Limb (tissue), 2 donors: ENCODE measurements around the gene ABO.
A peak's percentile ranks its signal among the peaks of the same experiment; 100 is the strongest.
"Not testable (repeated sequence)": the region's sequence is repeated elsewhere in the genome, so short reads cannot be mapped to it uniquely, and the experiment has no call there.

Source experiments
- DNase-seq, 2 donors: peaks; one replicate each; pipeline ENCODE4 v3.0.0-alpha.2; 2016; ENCODE audit errors: extremely low spot score in 2 of 2

Gene ABO

DNA sequence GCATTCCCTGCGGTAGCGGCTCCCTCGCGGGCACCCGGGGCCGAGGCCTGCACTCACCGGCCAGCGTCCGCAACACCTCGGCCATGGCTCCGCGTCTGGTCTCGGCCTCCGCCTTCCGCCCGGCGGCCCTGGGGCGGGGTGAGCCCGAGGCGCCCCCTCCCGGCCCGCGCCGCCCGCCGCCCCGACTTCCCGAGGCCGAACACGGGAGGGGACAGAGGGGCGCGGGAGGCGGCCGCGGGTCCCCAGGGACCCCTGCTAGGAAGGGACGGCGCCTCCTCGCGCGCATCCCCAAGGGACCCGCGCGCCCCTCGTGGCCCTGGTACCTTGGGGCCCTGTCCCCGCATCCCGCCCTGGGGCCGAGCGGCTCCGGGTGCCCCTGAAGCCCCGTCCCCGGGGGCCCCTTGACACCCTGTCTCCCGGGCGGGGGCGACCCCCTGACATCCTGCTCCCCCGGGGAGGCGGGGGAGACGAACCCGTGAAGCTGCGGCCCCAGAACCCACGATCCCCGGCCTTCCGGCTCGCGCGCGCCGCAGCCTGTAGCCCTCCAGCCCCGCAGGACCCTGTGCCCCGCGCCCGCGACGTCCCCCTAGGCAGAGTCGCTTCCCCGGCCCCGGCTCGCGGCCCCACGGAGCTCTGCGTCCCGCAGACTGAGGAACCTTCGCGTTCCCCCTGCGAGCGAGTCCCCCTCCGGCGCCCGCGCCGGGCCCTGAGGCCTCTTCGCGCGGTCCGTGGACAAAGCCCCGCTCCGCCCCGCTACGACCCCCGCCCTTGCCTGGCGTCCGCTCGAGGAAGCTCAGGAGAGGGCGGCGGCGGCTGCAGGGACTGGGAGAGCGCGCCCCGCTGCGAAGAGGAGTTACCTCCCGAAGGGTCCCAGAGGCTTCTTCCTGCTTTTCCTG lies at the start of gene ABO:
TSS of gene ABO (minus strand) at position 97 of the 896 bp plus-strand sequence.
- DNase-seq, result peak; percentile 5 to 42

DNA sequence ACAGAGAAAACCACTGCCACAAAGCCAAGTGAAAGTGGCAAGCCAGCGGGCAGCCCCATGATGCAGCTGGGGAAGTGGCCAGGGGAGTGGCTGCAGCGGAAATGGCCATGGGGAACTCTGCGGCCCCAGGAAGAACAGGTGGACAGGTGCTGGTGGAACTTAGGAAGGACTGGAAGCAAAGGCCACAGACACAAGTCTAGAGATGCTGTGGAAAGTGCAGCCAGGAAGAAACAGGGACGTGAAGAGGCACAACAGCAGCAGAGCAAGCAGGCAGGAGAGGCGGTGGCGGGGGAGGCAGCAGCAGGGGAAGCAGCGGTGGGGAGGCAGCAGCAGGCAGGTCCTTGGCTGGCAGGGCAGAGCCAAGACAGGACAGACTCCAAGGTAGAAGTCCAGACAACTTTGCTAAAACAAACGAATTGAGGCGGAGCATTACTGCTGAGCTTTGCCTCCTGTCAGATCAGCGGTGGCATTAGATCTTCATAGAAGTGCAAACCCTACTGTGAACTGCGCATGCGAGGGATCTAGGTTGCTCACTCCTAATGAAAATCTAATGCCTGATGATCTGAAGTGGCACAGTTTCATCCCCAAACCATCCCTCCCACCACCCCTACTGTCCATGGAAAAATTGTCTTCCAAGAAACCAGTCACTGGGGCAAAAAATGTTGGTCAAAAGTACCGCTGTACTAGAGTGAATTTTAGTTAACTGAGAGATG lies 49.1 kb upstream of the ABO start:
- DNase-seq, result no peak

DNA sequence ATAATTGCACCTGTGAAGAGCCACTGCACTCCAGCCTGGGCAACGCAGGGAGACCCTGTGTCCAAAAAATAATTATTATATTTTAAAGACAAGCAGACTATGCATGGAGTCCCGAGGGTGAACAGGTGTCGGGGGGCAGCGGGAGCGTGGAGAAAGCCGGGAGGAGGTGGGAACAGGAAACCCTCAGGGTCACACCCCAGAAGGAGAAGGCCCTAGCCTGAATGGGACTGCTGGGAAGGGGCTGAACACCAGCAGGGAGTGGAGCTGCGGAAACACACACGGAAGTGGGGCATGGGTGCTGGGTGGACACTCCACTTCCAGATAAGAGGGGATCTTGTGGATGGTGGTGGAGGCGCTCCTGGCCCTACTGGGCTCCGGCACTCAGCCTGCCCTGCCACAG lies 48.2 kb upstream of the ABO start:
- no peak for DNase-seq

DNA sequence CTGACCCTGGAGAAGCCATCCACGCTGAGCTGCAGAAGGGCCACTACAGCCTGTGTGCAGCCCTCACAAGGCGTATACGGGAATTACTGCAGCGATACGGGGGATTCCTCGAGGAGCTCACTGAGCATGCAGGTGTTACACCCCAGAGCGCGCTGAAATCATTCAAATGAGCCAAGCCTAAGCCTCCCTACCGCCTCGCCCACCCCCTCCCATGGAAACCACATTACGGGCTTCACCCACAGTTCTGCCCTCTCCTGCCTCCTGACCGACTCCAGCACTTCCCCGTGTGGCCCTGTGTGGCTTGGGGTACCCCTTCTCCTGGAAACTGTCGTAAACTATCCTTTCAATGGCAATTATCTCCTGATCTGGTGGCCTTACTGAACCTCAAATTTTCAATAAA lies 47.7 kb upstream of the ABO start:
- no peak for DNase-seq

DNA sequence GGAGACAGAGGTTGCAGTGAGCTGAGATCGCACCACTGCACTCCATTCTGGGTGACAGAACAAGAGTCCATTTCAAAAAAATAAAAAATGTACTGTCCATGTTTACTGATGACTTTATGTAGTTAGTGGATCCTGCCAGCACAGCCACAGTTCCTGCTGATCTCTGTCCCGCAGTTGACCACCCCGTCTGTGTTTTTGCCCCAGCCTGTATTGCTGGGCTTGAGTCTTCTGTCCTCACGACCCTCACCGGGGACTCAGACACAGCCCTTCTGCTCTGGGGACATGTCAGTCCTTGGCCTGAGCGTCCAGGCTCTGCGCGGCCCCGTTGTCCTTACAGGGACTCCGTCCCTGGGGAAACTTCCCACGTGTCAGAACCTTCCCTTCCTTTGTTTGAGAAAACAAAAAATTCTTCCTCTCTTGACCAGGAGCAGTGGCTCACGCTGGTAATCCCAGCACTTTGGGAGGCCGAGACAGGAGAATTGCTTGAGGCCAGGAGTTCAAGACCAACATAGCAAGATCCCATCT lies 46.5 kb upstream of the ABO start:
- DNase-seq, result no peak

DNA sequence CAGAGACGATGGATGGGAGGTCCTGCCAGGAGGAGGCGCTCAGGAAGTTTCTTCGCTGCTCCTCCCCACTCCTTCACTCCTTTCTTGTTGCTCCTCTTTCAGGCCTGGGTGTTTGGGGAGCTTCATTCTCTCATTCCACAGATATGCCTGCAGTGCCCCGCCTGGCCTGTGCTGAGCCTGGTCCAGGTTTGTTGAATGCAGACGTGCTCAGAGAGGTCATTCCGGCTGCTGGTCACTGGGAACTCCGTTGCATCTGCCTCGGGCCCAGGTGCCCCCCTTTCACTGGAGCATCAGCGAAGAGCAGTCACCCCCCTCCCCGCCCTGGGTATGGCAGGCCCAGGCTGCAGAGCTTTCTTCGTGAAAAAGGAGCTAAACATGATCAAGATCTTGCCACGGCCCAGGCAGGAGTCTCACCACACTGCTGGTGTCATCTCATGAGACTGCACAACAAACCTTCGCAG lies 45.5 kb upstream of the ABO start:
- no peak for DNase-seq

DNA sequence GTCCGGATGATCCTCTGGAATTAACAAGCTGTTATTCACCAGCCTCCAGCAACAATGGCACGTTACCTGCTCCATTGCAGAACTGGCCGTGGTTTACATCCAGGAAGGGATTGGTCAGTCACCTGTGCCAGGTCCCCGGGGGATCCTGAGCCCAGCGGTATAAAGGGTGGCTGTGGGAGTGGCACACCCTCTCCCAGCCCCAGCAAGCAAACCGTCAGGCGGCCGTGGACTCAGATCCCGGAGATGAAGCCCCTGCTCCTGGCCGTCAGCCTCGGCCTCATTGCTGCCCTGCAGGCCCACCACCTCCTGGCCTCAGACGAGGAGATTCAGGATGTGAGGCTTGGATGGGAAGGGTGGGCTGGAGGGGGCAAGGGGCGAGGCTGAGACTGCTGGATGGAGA lies 42.5 kb upstream of the ABO start:
- DNase-seq, result not testable (repeated sequence)

DNA sequence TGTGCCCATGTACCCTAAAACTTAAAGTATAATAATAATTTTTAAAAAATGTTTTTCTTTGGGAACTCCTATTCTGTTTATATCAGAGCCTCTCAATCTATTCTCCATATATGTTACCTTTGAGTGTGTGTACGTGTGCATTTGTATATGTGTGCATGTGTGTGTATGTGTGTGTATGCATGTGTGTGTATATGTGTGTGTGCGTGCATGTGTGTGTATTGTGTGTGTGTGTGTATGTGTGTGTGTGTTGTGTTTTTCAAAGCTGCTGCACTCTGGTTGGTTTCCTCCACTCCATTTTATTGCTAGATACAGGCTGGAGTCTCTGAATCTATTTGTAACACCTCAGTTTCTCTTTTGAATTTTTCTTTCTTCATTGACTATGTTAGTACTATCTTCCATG lies 41.0 kb upstream of the ABO start:
- DNase-seq, result no peak

DNA sequence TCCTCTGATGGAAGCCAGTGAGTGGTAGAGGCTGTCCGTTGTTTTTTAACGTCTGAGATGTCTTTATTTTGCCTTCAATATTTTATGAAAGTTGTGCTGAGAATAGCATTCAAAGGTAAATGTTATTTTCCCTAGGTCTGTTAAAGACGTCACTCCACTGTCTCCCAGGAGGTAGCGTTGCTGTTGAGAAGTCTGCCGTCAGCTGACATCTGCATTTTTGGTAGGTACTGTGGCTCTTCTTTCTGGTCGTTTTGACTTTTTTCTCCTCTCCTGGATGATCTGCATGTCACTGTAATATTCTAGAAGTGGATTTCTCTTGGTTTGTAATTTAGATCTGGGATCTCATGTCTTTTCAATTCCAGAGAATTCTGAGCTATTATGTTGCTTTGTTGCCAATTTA lies 34.6 kb upstream of the ABO start:
- DNase-seq, result no peak

DNA sequence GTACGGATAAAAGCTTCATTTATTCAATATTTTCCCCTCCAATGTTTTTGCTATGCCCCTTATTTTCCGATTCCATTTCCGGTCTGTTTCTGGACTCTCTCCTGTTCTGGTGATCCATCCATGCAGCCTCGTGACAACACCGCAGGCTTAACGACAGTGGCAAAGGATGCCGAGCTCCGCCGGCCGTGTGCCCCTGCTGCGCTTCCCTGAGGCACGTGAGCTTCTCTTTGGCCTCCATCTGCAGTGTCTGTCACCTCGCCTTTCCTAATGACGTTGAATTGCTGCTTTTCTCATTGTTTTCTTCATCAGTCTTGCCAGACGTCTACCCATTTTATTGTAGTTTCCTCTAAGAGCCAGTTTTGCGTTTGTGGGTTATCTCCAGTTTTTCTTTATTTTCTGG lies 32.3 kb upstream of the ABO start:
- no peak for DNase-seq

DNA sequence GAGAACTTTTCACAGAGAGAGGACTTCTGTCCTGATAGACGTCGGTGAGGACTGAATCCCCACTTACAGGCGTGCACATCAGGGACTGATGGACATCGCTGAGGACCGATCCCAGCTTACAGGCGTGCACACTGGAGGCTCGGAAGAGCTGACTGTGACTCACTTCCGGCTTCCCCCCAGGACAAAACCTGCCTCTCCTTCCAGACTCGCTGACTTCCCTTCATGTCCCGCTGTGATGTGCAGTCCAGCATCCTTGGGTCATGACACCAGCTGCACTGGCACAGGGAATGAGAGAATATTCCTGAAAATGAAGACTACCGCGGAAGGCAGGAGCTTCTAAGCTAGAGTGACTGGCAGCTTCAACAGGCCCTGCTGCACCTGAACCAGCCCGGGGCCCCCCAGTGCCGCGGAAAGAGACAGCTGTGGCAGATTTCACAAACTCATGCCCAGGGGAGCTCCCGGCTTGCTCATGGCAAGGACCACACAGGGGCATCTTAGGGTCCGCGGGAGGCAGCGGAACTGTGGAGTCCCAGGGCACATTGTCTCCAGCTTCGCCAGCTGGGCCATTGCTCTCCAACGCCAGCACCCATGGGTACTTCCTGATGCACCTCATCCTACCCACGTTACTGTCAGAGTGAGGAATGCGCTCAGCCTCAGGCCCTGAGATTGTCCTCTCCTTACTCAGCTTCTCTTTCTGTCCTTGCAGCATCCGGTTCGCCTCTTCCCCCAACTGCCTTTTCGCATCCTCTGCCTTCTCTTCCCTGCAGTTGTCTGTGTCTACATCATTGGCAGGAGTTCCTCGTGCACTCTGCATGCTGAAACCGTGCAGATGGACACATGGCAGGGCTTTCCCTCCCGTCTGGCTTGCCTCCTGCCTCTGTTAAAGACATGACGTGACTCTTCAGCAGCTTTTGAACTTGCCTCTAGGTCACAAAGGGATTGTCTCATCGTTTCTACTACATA lies 31.5 kb upstream of the ABO start:
- no peak for DNase-seq

DNA sequence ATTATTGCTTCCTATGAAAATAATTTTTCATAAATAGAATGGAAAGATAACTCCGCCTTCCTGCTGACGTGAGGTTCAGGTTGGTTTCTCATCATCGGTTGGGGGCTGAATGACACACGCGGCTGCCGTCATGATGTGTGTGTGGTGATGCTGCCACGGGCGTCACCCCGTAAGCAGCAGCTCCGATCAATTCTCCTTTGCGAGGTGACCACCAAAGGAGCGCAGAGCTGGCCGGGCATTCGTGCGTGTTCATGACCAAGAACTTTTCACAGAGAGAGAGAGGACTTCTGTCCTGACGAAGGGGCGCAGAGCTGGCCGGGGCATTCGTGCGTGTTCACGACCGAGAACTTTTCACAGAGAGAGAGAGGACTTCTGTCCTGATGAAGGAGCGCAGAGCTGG lies 30.7 kb upstream of the ABO start:
- no peak for DNase-seq

DNA sequence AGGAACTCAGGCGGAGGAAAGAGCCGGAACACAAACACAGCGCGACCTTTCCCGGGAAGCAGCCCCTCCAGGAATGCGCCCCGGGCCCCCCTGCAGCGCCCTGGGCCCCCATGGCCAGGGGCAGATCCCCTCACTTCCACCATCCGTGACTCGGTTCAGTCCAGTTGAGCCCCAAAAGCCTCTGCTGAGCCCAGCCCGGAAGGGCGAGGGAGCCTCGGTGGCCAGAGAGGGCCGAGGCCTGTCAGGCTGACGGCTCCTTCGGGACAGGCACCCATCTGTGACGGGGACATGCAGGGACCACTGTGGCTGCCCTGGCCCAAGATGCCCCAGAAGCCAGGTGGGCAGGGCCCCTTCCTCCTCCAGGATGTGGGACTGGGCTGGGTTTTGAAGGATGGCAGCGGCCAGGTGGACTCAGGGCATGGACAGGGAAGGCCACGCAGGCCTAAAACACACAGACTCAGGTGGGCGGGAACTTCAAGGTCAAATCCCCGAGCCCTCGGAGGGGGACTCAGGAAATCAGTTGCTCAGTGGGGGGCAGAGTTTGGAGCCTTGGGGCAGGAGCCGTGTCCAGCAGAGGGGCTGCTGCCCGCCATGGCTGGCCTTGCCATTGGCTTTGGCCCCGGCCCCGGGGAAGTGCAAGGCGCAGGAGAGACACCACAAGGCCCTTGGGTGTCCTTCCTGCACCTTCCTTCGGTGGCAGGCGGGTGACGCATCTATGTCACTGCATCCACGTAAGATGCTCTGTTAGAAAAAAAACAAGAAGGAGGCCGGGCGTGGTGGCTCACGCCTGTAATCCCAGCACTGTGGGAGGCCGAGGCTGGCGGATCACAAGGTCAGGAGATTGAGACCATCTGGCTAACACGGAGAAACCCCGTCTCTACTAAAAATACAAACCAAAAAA lies 29.7 kb upstream of the ABO start:
- no peak for DNase-seq

DNA sequence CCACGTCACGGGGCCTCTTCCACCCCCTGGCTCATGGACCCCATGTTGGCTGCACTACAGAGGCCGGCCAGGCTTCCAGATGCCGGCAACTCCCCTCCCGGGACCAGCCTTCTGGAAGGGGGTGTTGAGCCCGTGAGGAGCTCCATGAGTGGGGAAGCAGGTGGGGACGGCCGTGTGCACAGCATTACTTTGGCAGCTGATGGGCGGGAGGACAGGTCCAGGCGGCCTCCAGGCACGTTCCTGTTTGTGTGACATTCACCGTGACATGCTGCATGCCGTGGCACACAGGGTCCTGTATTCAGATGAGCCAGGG lies 29.1 kb upstream of the ABO start:
- no peak for DNase-seq

DNA sequence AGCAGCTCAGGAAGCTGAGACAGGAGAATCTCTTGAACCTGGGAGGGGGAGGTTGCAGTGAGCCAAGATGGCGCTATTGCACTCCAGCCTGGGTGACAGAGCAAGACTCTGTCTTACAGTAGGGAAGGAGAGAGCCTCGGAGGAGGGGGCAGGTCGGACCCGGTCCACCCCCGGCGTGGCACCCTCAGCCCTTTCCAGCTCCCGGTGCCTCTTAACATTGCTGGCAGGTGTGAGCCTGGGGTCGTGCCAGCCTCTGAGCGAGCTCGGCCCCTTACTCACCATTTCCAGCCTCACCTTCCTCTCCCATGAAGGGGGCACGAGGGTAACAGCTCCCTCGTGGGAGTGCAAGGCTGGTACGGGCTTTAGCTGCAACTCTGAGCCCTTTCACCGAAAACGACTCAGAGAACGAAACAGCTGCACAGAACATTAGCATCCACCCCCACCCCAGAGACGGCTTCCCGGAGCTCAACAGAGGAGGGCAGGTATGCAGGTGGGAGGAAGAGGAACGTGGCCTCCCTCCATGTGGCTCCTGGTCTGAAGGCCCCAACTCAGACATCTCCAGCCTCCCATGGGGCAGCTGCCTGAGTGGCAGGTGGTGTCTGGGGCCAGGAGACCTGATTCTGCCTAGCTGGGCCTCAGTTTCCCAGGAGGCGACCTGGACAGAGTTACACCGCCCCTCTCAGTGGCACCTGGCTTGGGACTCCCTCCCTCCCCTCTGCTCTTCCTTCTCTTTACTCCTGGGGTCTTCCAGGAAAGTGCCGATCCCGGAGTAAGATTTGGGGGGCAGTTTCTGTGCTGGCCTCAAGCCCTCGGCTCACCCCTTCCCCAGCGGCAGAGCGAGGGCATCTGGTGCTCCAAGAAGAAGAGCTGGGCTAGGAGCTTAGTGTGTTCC lies 28.5 kb upstream of the ABO start:
- DNase-seq, result no peak

DNA sequence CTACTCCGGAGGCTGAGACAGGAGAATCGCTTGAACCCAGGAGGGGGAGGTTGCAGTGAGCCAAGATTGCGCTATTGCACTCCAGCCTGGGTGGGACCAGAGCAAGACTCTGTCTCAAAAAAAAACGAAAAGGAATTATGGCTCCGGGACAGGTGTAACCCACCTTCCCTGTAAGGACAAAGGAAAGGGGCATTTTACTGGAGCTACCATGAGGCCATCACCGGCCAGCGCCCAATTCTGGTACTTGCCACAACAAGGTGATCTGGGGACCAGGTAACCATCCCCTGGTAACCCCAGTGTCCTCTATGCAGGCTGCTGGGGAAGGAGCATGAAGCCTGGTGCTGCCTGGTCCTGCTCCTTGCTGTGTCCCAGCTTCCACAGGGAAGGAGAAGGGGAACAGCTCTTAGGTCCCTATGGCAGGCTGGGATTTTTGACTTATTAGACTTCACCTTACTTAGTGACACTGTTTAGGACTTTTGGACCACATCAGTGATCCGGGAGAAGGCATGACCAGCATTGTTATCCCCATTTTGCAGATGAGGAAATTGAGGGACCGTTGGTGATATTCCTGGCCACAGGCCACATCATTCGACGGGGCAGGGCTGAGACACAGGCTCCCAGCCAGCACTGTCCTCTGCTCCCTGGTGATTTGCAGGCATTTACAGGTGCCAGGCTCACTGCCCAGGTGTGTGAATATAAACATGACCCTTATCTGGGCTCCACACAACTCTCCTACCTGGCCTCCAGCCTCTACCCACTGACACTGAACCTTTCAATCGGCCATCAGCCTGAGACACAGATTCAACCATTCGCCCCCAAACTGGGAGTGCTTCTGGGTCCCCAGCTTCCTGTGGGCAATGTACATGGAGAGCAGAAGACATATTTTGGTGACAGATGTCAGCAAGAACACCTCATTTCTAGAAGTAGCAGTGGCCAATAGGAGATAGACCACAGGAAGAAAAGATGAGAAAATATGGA lies 26.5 kb upstream of the ABO start:
- no peak for DNase-seq

DNA sequence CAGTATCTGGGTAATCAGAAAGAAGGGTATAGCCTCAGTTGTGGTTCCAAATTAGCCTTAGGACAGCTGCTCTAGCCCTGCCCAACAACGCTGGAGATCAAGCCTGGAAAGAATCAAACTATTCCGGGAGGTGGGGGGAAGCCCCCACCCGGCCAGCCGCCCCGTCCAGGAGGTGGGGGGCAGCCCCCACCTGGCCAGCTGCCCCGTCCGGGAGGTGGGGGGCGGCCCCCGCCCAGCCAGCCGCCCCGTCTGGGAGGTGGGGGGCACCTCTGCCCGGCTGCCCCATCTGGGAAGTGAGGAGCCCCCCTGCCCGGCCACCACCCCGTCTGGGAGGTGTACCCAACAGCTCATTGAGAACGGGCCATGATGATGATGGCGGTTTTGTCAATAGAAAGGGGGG lies 25.0 kb upstream of the ABO start:
- not testable (repeated sequence) for DNase-seq

DNA sequence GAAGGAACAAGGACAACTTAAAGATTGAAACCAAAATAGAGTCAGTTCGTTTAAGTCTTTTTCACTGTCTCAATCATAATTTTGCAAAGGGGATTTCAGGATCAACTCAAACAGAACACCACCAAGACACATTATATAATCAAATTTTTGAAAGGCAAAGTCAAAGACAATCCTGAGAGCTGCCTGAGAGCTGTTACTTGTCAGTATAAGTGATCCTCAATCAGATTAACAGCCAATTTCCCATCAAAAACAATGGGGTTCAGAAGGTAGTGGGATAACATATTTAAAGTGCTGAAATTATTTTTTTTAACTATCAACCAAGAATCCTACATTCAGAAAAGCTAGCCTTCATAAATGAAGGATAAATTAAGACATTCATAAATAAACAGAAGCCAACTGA lies 19.3 kb upstream of the ABO start:
- DNase-seq, result no peak
